HepG2 (cell line): ENCODE results near the gene PNLIPRP2. TPM values are rescaled to one million over a fixed set of nuclear protein-coding genes. Genes with fewer than 3 reads are reported as not detected.

Source experiments
- BCL6 ChIP-seq: IDR thresholded peaks from 2 replicates; pipeline ENCODE4 v1.6.1; 2016; ENCODE audit warnings: missing genetic modification reagents, missing compliant biosample characterization
- CBX1 ChIP-seq: IDR thresholded peaks from one replicate; pipeline ENCODE4 v1.6.1; 2016; ENCODE audit warnings: antibody characterized with exemption, low read depth
- E2F1 ChIP-seq: sonication (generic); formaldehyde crosslinking; IDR thresholded peaks from 2 replicates; pipeline ENCODE4 v1.5.0; 2020; ENCODE audit warnings: missing genetic modification reagents
- ETS1 ChIP-seq: sonication (generic); formaldehyde crosslinking; IDR thresholded peaks from 2 replicates; pipeline ENCODE4 v1.4.0; 2020; ENCODE audit warnings: missing genetic modification reagents
- FOSL2 ChIP-seq: sonication (generic); formaldehyde crosslinking; IDR thresholded peaks from 2 replicates; pipeline ENCODE4 v1.4.0; 2020; ENCODE audit warnings: missing genetic modification reagents
- FOXJ3 ChIP-seq: sonication (generic); formaldehyde crosslinking; IDR thresholded peaks from 2 replicates; pipeline ENCODE4 v1.4.0; 2020; ENCODE audit warnings: missing genetic modification reagents, mild to moderate bottlenecking, borderline replicate concordance
- FOXK2 ChIP-seq: fragments of 450-650 bp; IDR thresholded peaks from 2 replicates; pipeline ENCODE4 v1.6.1; 2016
- GPBP1L1 ChIP-seq: sonication (generic); formaldehyde crosslinking; IDR thresholded peaks from 2 replicates; pipeline ENCODE4 v1.5.0; 2020; ENCODE audit warnings: mild to moderate bottlenecking, missing genetic modification reagents
- GTF3A ChIP-seq: sonication (generic); formaldehyde crosslinking; conservative IDR thresholded peaks from 2 replicates; pipeline ENCODE4 v1.4.0; 2020; ENCODE audit warnings: mild to moderate bottlenecking, missing genetic modification reagents
- HNF4A ChIP-seq: sonication (generic); formaldehyde crosslinking; IDR thresholded peaks from 2 replicates; pipeline ENCODE4 v1.4.0; 2020; ENCODE audit warnings: missing genetic modification reagents
- HNRNPUL1 ChIP-seq: fragments of 200-400 bp; formaldehyde crosslinking; IDR thresholded peaks from 2 replicates; pipeline ENCODE4 v1.6.1; 2017; ENCODE audit warnings: low read depth, mild to moderate bottlenecking, low read length, moderate library complexity
- JARID2 ChIP-seq: sonication (generic); formaldehyde crosslinking; IDR thresholded peaks from 2 replicates; pipeline ENCODE4 v1.8.1; 2023; ENCODE audit warnings: missing genetic modification reagents, inconsistent platforms; ENCODE audit not compliant: insufficient replicate concordance
- JUN ChIP-seq: sonication (generic); formaldehyde crosslinking; IDR thresholded peaks from 2 replicates; pipeline ENCODE4 v1.4.0; 2020; ENCODE audit warnings: mild to moderate bottlenecking, missing genetic modification reagents
- NFKBIZ ChIP-seq: IDR thresholded peaks from 2 replicates; pipeline ENCODE4 v1.6.1; 2018; ENCODE audit warnings: missing genetic modification reagents, missing compliant biosample characterization
- RCOR2 ChIP-seq: IDR thresholded peaks from 2 replicates; pipeline ENCODE4 v1.6.1; 2016; ENCODE audit warnings: missing biosample characterization, missing genetic modification reagents
- SMAD9 ChIP-seq: sonication (generic); formaldehyde crosslinking; IDR thresholded peaks from 2 replicates; pipeline ENCODE4 v1.5.1; 2020; ENCODE audit warnings: mild to moderate bottlenecking, missing genetic modification reagents
- XRCC5 ChIP-seq: fragments of 200-400 bp; formaldehyde crosslinking; optimal IDR thresholded peaks from 2 replicates; pipeline ENCODE3; 2017; ENCODE audit warnings: mild to moderate bottlenecking, low read length
- ZBTB39 ChIP-seq: sonication (generic); formaldehyde crosslinking; IDR thresholded peaks from 2 replicates; pipeline ENCODE4 v1.5.0; 2020; ENCODE audit warnings: missing genetic modification reagents
- ZBTB46 ChIP-seq: sonication (generic); formaldehyde crosslinking; IDR thresholded peaks from 2 replicates; pipeline ENCODE4 v1.4.0; 2020; ENCODE audit warnings: mild to moderate bottlenecking, missing genetic modification reagents, borderline replicate concordance
- ZBTB8A ChIP-seq: sonication (generic); formaldehyde crosslinking; IDR thresholded peaks from 2 replicates; pipeline ENCODE4 v1.4.0; 2020; ENCODE audit warnings: mild to moderate bottlenecking, low read depth, missing genetic modification reagents, borderline replicate concordance
- ZNF441 ChIP-seq: sonication (generic); formaldehyde crosslinking; IDR thresholded peaks from 2 replicates; pipeline ENCODE4 v1.7.0; 2021; ENCODE audit warnings: missing genetic modification reagents, borderline replicate concordance
- ZNF577 ChIP-seq: sonication (generic); formaldehyde crosslinking; IDR thresholded peaks from 2 replicates; pipeline ENCODE4 v1.4.0; 2020; ENCODE audit warnings: mild to moderate bottlenecking, low read depth, missing genetic modification reagents, borderline replicate concordance
- ZNF781 ChIP-seq: sonication (generic); formaldehyde crosslinking; IDR thresholded peaks from 2 replicates; pipeline ENCODE4 v1.5.1; 2020; ENCODE audit warnings: borderline replicate concordance, mild to moderate bottlenecking, missing genetic modification reagents; ENCODE audit errors: not compliant biosample characterization
- ZNF782 ChIP-seq: sonication (generic); formaldehyde crosslinking; IDR thresholded peaks from 2 replicates; pipeline ENCODE4 v1.4.0; 2020; ENCODE audit warnings: missing genetic modification reagents, mild to moderate bottlenecking, borderline replicate concordance
- ZSCAN9 ChIP-seq: IDR thresholded peaks from 2 replicates; pipeline ENCODE4 v1.6.1; 2016; ENCODE audit warnings: borderline replicate concordance
- polyA plus RNA-seq, 8 experiments: library from polyadenylated mRNA; depleted of rRNA in 3 of 8; stranded (reverse) in 7 of 8; unstranded in 1 of 8; fragments of >200 nt; fragmentation: Illumina TruSeq in 4 of 8; extraction: Trizol in 4 of 8; gene quantifications; 2 replicates each; pipeline versions ENCODE4 v1.2.1 to v1.2.3, GENCODE V29; 2011 to 2016; ENCODE audit warnings: low read depth in 4 of 8, missing spikeins in 1 of 8, mixed read lengths in 1 of 8; ENCODE audit not compliant: insufficient read depth in 1 of 8
- total RNA-seq, 5 experiments: library from RNA; depleted of rRNA; stranded (reverse); fragments of >200 nt; fragmentation: Illumina TruSeq; extraction: Trizol; gene quantifications; 2 replicates each; pipeline ENCODE4 v1.2.3, GENCODE V29; 2016; ENCODE audit warnings: low read depth in 1 of 5

PNLIPRP2 gene
- total and polyA plus RNA-seq, 2 of the 13 experiments (the other 11 are each of a cell fraction or from before 2014, with no cell fraction given): 0.21 to 0.97 TPM

- TF ChIP-seq ZBTB46 (CRISPR knock-in tag): no peak
- no peak for TF ChIP-seq ZBTB8A (CRISPR knock-in tag)
- no peak for TF ChIP-seq HNRNPUL1
- TF ChIP-seq CBX1: no peak
- TF ChIP-seq JARID2: no peak
- TF ChIP-seq ZNF782 (CRISPR knock-in tag): no peak
- TF ChIP-seq ZSCAN9 (CRISPR knock-in tag): no peak
- no peak for TF ChIP-seq ZNF781
- TF ChIP-seq FOSL2 (CRISPR knock-in tag): peak; percentile 83
- no peak for TF ChIP-seq FOXJ3
- TF ChIP-seq ZBTB39: no peak
- TF ChIP-seq ZNF577 (CRISPR knock-in tag): no peak
- no peak for TF ChIP-seq E2F1
- TF ChIP-seq FOXK2: no peak
- no peak for TF ChIP-seq BCL6 (CRISPR knock-in tag)
- no peak for TF ChIP-seq SMAD9
- no peak for TF ChIP-seq JUN (CRISPR knock-in tag)
- no peak for TF ChIP-seq GPBP1L1 (CRISPR knock-in tag)
- TF ChIP-seq RCOR2 (CRISPR knock-in tag): no peak
- no peak for TF ChIP-seq XRCC5
- no peak for TF ChIP-seq ETS1 (CRISPR knock-in tag)
- TF ChIP-seq NFKBIZ (CRISPR knock-in tag): no peak
- no peak for TF ChIP-seq GTF3A (CRISPR knock-in tag)
- no peak for TF ChIP-seq ZNF441 (CRISPR knock-in tag)
- TF ChIP-seq HNF4A: peak; percentile 52
These were observed 44.9 kb downstream of the PNLIPRP2 start (continued) for GRCh38 chr10:116665541-116666125.
